Measurements from ENCODE around the gene DACT2.

GRCh38 chr6:168367285-168367751 lies 47.7 kb upstream of the DACT2 start:
- TF ChIP-seq POLR2AphosphoS5 (IDR thresholded peaks at IDR 0.05; ENCODE audit: low read depth, low read length): no peak
- no peak for TF ChIP-seq POU2F2 (IDR thresholded peaks at IDR 0.05; ENCODE audit: low read depth, low read length)
- TF ChIP-seq POLR2A (IDR thresholded peaks at IDR 0.05; ENCODE audit: low read depth, low read length): no peak
- TF ChIP-seq TAF1 (IDR thresholded peaks at IDR 0.05; ENCODE audit: low read depth, low read length): no peak
- TF ChIP-seq PAX5 (IDR thresholded peaks at IDR 0.05; ENCODE audit: insufficient read depth, low read length, severe bottlenecking): no peak
- no peak for TF ChIP-seq SPI1 (IDR thresholded peaks at IDR 0.05; ENCODE audit: low read depth, low read length)

Data from GM12891 (cell line).